ENCODE data around the gene UBE2E3.

Gene UBE2E3

DNA sequence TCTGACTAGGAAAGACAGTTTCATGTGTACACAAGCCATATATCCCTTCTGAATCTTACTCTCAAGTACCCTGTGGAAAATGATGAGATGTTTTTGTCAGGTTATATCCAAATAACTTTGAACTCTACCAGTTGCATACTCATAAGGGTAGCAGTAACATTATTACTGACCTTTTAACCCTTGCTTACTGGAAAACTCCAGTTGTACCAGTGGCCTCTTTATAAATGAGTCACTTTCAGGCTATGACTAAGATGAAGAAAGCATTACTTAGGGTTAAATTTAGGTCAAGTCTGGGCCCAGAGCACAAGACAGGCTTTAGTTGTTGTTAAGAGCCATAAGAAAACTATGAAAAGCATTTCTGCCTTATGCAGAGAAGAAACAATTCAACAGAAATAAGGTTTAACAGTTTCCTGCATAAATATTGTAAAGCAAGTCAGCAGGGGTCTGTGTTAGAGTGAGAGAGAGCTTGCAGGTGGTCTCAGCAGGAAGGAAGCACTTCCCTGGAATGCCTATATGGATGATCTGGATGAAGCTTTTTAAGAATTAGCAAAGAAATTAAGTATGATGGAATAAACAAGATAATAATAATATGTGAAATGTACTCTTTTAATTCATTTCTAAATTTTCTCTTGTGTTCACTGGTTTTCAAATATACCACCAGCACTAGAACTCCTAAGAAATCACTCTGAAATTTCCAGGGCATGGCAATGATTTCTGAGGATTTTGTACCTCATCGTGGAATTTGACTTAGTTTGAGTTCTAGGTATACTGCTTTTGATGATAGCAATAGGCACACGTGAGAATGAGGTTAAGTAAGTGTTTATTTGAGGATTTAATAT is 126.6 kb downstream of the UBE2E3 start:
- DNase-seq (ENCODE audit: low read depth): peak; percentile 87
- TF ChIP-seq, protein P1, sequence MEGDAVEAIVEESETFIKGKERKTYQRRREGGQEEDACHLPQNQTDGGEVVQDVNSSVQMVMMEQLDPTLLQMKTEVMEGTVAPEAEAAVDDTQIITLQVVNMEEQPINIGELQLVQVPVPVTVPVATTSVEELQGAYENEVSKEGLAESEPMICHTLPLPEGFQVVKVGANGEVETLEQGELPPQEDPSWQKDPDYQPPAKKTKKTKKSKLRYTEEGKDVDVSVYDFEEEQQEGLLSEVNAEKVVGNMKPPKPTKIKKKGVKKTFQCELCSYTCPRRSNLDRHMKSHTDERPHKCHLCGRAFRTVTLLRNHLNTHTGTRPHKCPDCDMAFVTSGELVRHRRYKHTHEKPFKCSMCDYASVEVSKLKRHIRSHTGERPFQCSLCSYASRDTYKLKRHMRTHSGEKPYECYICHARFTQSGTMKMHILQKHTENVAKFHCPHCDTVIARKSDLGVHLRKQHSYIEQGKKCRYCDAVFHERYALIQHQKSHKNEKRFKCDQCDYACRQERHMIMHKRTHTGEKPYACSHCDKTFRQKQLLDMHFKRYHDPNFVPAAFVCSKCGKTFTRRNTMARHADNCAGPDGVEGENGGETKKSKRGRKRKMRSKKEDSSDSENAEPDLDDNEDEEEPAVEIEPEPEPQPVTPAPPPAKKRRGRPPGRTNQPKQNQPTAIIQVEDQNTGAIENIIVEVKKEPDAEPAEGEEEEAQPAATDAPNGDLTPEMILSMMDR (IDR thresholded peaks at IDR 0.05; ENCODE audit: low read depth, low read length, missing control alignments): no peak
- H3K4me3 ChIP-seq (ENCODE audit: low read depth, low read length): no peak overlapping the region

DNA sequence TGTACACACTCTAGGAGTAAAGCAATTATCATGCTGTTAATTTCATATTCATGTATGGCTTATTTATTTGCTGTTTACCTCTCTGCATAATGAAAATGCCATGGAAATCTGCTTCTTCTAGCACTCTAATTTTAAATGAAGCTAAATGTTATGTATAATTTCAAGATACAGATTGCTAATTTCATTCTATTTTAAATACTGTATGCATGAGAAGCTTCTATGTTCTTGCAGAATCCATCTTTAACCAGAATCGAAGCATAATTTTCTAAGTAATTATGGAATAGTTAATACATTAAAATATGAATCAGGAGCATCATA is 127.2 kb downstream of the UBE2E3 start:
- TF ChIP-seq, protein P1 (IDR thresholded peaks at IDR 0.05; ENCODE audit: low read depth, low read length, missing control alignments): no peak
- no peak for DNase-seq (ENCODE audit: low read depth)
- no peak overlapping the region for H3K4me3 ChIP-seq (ENCODE audit: low read depth, low read length)

DNA sequence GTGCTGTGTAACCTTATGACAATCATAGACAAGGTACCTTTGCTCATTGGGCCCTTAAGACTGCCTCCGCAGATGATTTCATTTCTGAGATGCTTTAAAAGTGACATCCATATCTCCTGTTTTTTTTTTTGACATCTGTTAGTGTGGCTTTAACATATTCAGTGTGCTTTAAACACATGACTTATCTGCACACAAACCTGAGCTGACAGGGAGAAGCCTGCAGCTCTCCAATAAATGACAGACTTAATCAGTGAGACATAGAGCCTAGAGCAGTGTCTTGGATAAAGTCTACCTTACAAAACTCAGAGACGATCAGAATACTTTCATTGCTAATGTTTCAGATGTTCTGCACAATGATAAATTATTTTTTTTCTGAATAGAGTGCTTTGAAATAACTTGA is 130.7 kb downstream of the UBE2E3 start:
- no peak for DNase-seq (ENCODE audit: low read depth)
- H3K4me3 ChIP-seq (ENCODE audit: low read depth, low read length): no peak overlapping the region
- TF ChIP-seq, protein P1 (IDR thresholded peaks at IDR 0.05; ENCODE audit: low read depth, low read length, missing control alignments): no peak

DNA sequence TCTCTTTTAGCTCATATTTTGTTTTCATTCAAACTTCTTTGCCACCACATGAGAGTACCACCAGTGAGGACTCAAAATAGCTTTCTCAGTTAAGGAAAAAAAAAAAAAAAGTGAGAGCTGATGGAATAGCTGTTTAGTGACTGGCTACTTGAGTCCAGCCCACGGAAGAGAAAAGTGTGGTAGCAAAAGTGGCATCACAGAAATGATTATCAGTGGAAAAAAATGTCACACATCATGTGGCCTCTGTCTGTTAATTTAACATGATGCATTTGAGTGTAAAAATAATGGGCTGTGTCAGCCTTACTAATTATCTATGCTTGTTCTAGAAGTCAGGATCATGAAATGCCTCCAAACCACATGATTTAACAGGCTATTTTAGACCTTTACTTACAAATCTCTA is 132.5 kb downstream of the UBE2E3 start:
- no peak for DNase-seq (ENCODE audit: low read depth)
- H3K4me3 ChIP-seq (ENCODE audit: low read depth, low read length): no peak overlapping the region
- TF ChIP-seq, protein P1 (IDR thresholded peaks at IDR 0.05; ENCODE audit: low read depth, low read length, missing control alignments): no peak

All from GM12864 (cell line).